Measurements from ENCODE around the gene GRID2. TPM values are rescaled to one million over a fixed set of nuclear protein-coding genes. Genes with fewer than 3 reads are reported as not detected.

The GRID2 gene
- total RNA-seq, 2 donors from 2014 or later: 27.3 to 40.4 TPM

- no peaks in the 10 kb centered on the region for H3K27me3 Mint-ChIP-seq (ENCODE audit: insufficient read depth)
- WGBS, 2 experiments (ENCODE audit: insufficient coverage in 1 of 2, insufficient read length in 1 of 2): 97 to 100% methylated on average over 1 to 3 of the region's 3 CpGs
- H3K4me3 Mint-ChIP-seq: no peak overlapping the region
- Histone ChIP-seq H3K27ac (ENCODE audit: low read depth, low read length) (no peak overlapping the region), H3K36me3 (ENCODE audit: control insufficient read depth, insufficient read depth, low read length) (no peaks in the 10 kb centered on the region), H3K4me1 (ENCODE audit: control insufficient read depth, insufficient read depth, low read length) (no peaks in the 10 kb centered on the region), H3K4me3 (ENCODE audit: low read length) (no peak overlapping the region), H3K9me3 (ENCODE audit: control insufficient read depth, low read length) (no peaks in the 10 kb centered on the region), H3K9ac (ENCODE audit: extremely low read depth, low read length, poor library complexity, severe bottlenecking) (no peak overlapping the region), H3K27me3 (ENCODE audit: control insufficient read depth, insufficient read depth, low read length, poor library complexity, severe bottlenecking) (no peaks in the 10 kb centered on the region)
- peaks cover 38% of the 10 kb centered on the region for H3K36me3 Mint-ChIP-seq (ENCODE audit: low read depth)
- H3K9me3 Mint-ChIP-seq: peaks cover 8% of the 10 kb centered on the region
- no peak for DNase-seq
- peaks cover 12% of the 10 kb centered on the region for H3K4me1 Mint-ChIP-seq
- no peak for TF ChIP-seq CTCF (conservative IDR thresholded peaks at IDR 0.05)
- H3K27ac Mint-ChIP-seq: no peak overlapping the region
Measured at GRCh38 chr4:92264163-92264562, 39.6 kb upstream of the GRID2 start.

GRCh38 chr4:92265021-92265420 is 38.7 kb upstream of the GRID2 start:
- Mint-ChIP-seq H3K27ac (no peak overlapping the region), H3K4me1 (peaks cover 12% of the 10 kb centered on the region), H3K9me3 (peaks cover under 1% of the 10 kb centered on the region), H3K27me3 (ENCODE audit: insufficient read depth) (no peaks in the 10 kb centered on the region), H3K36me3 (ENCODE audit: low read depth) (peaks cover 30% of the 10 kb centered on the region), H3K4me3 (no peak overlapping the region)
- Histone ChIP-seq H3K9ac (ENCODE audit: extremely low read depth, low read length, poor library complexity, severe bottlenecking) (no peak overlapping the region), H3K4me1 (ENCODE audit: control insufficient read depth, insufficient read depth, low read length) (no peaks in the 10 kb centered on the region), H3K9me3 (ENCODE audit: control insufficient read depth, low read length) (no peaks in the 10 kb centered on the region), H3K36me3 (ENCODE audit: control insufficient read depth, insufficient read depth, low read length) (no peaks in the 10 kb centered on the region), H3K4me3 (ENCODE audit: low read length) (no peak overlapping the region), H3K27me3 (ENCODE audit: control insufficient read depth, insufficient read depth, low read length, poor library complexity, severe bottlenecking) (no peaks in the 10 kb centered on the region), H3K27ac (ENCODE audit: low read depth, low read length) (no peak overlapping the region)
- no peak for DNase-seq
- no peak for TF ChIP-seq CTCF (conservative IDR thresholded peaks at IDR 0.05)
- 94% methylated on average over 1 of the region's 1 CpG; no CpG with 5 or more reads in 1 of the 2 experiments for WGBS, 2 experiments (ENCODE audit: insufficient coverage in 1 of 2, insufficient read length in 1 of 2)

GRCh38 chr4:92265798-92266197 is 38.0 kb upstream of the GRID2 start:
- H3K4me1 ChIP-seq (ENCODE audit: control insufficient read depth, insufficient read depth, low read length): no peaks in the 10 kb centered on the region
- H3K27me3 ChIP-seq (ENCODE audit: control insufficient read depth, insufficient read depth, low read length, poor library complexity, severe bottlenecking): no peaks in the 10 kb centered on the region
- H3K36me3 Mint-ChIP-seq (ENCODE audit: low read depth): peaks cover 26% of the 10 kb centered on the region
- no peak overlapping the region for H3K4me3 ChIP-seq (ENCODE audit: low read length)
- peaks cover 17% of the 10 kb centered on the region for H3K4me1 Mint-ChIP-seq
- H3K36me3 ChIP-seq (ENCODE audit: control insufficient read depth, insufficient read depth, low read length): no peaks in the 10 kb centered on the region
- H3K9me3 ChIP-seq (ENCODE audit: control insufficient read depth, low read length): no peaks in the 10 kb centered on the region
- no peak overlapping the region for H3K27ac Mint-ChIP-seq
- H3K27me3 Mint-ChIP-seq (ENCODE audit: insufficient read depth): no peaks in the 10 kb centered on the region
- no peak for DNase-seq
- no peak for TF ChIP-seq CTCF (conservative IDR thresholded peaks at IDR 0.05)
- H3K27ac ChIP-seq (ENCODE audit: low read depth, low read length): no peak overlapping the region
- no peaks in the 10 kb centered on the region for H3K9me3 Mint-ChIP-seq
- no peak overlapping the region for H3K9ac ChIP-seq (ENCODE audit: extremely low read depth, low read length, poor library complexity, severe bottlenecking)
- H3K4me3 Mint-ChIP-seq: no peak overlapping the region
